GM19452 (cell line): ENCODE measurements around the gene SLC18A2.
"Not testable (repeated sequence)": the region's sequence is repeated elsewhere in the genome, so short reads cannot be mapped to it uniquely, and the experiment has no call there.

ENCODE experiments used
- ATAC-seq: cut with Tn5 transposase; IDR thresholded peaks from one replicate; pipeline ENCODE4 v1.9.1; 2021; ENCODE audit not compliant: unreplicated experiment

Gene SLC18A2

DNA sequence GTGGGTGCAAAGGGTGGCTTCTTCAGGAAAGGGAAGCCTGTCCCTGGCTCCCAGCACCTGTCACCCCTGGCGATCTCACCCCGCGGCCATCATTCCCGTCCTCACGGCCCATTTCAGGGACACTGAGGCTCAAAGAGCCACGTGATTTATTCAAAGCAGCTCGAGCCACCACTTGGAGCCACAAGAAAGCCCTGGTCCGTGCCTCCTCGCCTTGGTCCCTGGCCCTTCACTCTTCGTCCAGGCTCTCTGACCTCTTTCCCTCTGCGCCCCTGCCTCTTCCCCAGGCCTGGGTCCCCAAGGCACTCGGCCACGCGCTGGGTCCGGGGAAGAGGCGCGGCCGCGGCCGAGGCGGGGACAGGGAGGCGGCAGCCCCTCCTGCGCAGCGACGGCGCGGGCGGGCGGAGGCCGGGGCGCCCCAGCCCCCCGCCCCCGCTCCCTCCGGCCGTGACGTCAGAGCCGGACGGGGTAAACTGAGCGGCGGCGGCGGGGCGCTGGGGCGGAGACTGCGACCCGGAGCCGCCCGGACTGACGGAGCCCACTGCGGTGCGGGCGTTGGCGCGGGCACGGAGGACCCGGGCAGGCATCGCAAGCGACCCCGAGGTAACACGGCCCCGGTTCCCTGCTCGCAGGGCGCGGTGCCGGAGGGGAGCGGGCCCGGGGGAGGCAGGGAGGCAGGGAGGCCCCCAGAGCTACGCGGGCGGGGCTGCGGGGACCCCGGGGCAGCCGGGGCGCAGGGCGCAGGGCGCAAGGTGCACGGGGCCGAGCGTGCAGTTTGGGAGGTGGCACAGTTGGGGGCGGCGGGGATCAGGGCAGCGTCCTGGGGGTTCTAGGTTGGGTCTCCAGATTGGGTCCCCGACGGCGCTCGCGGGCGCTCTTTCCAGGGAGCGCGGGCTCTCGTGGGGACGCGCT is at the start of gene SLC18A2:
TSS of gene SLC18A2 (plus strand) at position 494 of the 909 bp plus-strand sequence. CDS start 580 bp downstream, outside the sequence.
- ATAC-seq, result no peak

DNA sequence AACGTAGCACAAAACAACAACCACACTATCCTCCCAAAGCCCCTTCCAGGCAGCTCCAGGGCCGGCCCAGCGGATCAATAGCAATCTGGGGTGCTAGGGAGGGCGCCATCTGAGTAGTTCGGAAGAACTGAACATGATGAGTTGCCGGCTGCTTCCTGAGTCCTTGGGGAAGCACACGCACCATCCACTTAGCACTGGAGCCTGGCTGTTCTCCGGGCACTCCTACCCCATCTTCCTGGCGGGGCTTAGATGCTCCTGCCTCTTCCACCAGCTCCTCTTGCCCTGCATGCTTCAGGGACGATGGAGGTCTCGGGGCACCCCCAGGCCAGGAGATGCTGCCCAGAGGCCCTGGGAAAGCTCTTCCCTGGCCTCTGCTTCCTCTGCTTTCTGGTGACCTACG is 43.7 kb upstream of the SLC18A2 start, which contains the start of gene KCNK18:
TSS of gene KCNK18 (plus strand) at position 301 of the 400 bp plus-strand sequence. CDS start at position 301, 0 bp downstream.
- ATAC-seq, result no peak

DNA sequence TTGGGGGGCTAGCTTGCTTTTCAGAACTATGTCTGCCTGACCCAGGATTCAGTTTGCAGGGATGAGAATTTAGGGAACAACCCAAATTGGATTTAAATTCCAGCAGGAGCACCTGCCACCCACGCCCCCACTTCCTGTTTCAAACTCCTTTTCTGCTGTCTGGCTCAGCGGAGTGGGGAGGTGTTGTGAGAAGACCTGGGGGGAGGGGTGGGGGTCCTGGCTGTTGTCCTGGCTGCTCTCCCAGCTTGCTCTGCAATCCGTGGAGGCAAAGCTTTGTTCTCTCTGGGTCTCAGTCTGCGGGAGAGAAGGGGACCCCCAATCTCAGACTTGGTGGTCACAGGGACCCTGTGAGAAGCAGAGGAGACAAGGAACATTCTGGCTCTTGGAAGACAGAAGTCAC is 42.8 kb upstream of the SLC18A2 start:
- ATAC-seq, result no peak

DNA sequence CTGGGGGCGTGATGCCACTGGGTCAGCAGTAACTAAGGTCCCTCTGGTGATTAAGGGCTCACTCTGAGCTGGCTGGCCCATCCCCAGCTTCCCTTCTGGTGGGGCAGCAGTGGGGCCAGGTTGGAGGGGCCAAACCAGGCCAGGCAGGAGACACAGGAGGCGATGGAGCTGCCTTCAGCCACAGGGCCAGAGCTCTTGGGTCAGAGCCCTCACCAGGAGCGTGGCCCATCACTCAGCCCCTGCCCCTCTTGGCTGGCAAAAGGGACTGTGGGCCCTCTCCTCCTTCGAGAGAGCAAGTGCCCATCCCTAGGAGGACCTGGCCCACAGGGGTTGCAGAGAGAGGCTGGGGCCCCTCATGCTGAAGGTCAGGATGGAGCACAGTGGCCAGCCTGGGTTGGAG is 39.1 kb upstream of the SLC18A2 start:
- ATAC-seq, result no peak

DNA sequence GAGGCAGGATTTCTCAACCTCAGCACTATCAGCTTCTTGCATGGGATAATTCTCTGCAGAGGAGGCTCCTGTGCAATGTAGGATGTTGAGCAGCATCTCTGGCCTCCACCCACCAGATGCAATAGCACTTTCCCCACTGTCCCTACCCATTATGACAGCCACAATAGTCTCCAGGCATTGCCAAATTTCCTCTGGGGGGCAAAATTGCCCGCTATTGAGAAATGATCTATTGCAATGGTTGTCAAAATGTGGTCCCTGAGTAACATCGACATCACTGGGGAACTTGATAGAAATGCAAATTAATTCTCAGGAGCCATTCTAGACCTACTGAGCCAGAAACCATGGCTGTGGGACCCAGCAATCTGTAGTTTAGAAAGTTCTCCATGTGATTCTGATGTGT is 36.6 kb upstream of the SLC18A2 start:
- no peak for ATAC-seq

DNA sequence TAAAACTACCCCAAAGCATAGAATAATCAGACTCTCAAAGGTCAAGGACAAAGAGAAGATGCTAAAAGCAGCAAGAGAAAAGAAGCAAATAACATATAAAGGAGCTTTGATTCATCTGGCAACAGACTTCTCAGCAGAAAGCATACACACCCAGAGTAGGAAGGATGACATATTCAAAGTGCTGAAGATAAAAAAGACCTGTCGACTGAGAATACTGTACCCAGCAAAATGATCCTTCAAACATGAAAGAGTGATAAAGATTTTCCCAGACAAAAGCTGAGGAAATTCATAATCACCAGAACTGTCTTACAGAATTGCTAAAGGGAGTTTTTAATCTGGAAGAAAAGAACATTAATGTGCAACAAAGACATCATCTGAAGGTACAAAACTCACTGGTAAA is 28.7 kb upstream of the SLC18A2 start:
- ATAC-seq, result no peak

DNA sequence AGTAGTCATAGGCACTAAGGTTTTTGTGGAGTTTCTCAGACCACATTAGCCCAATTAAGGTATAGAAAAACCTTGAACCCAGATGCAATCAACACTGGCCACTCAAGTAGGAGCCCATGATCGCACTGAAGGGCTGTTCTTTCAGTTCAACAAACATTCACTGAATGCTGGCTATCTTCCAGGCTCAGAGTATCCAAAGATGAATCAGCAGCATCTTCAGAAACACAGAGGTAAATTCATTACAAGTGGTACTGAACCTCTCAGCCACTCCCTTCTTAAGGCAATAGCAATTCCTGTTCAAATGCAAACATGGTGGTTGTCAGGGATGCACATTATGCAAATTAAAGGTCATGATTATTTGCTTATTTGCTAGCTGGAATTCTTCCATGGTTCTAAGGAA is 26.5 kb upstream of the SLC18A2 start:
- no peak for ATAC-seq

DNA sequence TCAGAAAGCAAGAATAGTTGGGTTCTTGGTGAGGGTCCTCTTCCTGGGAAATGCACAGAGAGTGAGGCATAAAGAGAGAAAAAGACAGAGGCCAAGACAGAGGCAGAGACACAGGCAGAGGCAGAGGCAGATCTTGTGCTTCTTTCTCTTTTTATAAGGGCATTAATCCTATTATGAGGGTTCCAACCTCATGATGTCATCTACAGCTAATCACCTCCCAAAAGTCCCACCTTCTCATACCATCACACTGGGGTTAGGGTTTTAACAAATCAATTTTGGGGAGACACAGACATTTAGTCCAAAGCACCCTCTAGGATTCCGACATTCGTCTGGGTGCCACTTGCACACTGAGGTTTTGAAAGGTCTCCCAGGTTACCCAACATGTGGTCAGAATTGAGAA is 25.8 kb upstream of the SLC18A2 start:
- ATAC-seq, result no peak

DNA sequence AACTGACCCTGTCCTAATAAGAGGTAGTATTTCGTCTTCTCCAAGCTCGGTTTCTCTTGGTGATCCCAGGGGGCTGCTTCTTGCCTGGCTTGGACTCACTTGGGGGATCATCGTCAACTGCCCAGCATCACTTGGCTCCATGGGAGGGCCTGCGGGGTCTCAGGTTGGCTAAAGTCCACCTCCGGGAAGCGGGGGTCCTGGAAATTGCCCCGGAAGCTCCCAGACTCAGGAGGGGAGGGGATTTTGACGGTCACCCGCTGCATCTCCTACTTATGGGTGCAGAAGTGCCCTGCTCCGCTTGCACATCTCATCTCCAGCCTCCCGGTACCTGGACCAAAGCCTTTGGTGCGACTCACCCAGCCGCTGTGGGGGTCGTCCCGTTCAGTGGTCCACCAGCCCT is 24.9 kb upstream of the SLC18A2 start:
- no peak for ATAC-seq

DNA sequence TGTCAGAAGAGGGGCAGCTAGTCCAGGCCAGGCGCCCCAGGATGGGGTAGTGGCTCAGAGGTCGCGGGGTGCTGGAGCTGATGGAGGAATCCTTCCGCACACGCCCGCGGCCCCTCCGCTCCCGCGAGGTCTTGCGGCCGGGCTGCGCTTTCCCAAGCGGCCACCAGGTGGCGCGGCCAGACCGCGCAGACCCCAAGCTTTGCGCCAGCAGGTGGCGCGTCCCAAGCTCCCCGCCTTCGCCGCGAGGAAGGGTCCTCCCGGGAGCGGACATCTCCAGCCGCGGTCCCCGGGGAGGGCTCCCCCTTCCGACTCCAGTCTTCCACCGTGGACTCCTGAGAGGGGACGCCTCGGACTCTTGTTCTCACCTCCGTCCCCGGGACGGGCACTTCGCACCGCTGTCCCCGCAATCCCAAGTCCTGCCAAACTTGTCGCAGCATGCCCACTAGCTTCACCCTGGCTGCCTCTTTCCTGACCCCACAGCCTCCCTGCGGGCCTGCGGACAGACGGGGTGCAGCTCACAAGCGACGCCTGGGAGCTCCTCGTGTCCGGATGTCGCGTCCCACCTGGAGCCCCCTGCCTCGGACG is 24.2 kb upstream of the SLC18A2 start:
- peak; percentile 85 for ATAC-seq

DNA sequence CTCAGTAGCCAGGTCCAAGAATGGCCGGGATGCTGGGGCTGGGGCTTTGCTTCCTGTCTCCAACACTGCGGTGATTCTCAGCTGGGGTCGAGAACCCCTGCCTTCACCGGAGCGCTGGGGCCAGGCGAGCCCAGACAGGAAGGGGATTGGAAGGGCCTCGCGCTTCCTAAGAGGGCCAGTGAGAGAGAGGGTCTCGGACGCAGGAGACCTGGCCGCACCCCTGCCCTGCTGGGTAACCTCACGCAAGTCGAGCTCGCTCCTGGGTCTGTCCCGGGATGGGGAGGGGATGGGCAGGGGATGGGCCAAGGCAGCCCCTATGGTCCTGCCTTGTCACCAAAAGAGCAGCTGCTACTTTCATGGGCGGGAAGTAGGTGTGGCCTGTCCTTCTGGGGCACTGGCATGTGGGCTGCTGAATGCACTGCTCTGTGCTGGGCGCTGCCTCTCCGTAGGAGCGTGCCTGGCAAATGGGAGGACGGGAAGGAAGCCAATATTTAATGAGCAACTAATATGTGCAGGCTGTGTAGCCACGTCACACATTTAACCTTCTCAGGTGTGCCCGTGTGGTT is 23.6 kb upstream of the SLC18A2 start:
- peak; percentile 36 for ATAC-seq

DNA sequence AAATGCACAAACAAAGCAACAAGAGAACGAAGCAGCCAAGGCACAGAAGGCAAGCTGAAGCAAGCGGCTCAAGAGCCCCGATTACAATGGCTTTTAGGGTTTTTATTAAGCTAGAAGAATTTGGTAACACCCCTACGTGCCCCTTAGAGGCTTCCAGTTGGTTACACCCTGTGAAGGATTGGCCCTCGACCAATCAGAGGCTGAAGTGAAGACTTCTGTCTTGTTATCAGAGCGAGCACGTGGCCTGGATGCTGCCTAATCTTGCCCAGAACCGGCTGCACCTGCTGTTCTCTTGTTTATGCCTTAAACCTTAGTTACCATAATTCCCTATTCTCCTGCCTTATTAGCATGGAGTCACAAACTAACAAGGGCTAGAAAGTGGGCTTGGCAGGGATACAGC is 22.3 kb upstream of the SLC18A2 start:
- ATAC-seq, result no peak

DNA sequence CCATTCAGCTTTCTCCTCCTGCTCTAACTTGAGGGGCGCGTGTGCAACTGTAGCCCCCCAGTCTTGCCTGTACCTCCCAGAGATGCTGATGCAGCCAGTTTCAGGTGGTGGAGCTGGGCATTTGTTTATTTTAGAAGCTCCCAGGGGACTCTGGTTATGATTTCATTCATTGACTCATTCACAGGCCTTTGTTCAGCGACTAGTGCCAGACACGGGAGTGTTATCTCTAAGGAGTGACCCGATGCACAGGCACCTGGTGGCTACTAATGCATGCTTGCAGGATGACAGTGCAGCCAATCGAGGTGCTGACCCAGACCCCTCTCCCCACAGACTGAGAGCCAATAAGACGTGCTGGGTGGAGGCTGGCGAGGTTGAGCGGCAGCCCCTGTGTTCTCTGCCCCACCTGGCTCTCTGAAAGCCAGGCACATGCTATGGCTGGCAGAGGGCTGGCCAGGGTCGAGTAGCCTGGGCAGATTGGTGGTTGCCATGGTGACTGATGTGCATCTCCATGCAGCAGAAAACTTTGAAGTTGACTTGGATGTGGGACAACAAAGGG is 19.7 kb upstream of the SLC18A2 start:
- ATAC-seq, result no peak

DNA sequence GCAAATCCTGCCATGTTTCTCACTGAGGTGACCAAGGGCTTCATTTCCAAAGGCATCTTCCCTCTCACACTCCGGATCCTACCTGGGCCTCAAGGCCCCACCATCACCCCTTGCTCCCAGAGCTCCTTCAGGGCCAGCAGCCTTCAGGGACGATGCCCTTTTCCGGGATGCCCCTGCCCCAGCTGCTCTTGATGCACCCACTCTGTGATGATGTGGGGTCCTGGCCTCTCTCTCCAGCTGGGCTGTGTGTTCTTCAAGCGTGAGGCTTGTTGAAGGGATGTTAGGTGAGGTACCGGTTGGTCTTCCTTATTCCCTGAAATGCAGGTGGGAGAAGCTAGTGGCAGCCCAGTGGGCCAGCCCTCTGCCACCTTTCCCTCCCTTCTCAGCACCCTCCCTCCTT is 18.4 kb upstream of the SLC18A2 start:
- no peak for ATAC-seq

DNA sequence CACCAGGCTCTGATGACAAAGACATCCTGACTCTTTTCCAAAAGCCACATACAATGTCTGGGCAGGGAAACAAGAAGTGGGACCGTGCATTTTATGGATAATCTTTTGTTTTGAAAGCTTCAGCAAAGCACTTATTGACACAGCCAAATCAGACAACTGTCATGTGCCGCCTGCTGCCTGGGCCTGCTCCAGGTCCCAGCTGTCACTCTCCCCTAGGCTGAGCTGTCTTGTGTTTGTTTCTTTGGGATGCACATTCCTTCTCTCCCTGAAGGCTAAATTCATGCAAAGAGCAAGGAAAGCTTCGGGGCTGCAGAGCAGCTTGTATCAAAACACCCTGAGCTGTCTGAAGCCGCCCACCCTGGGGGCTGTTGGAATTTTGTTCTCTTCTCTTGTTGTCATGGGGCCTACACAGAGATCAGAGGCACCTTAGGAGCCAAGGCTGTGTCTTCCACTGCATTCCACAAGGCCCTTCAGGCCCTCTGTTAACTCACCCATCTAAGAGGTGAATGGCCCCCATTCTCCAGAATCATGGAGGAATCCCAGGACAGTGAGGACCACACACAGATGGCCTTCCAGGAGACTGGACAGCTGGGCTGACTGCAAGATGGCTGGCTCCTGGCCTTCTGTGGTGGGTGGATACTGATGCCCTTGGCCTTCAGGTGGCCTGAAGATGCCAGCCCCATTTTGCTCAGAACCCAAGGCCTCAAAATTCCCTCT is 17.8 kb upstream of the SLC18A2 start:
- ATAC-seq, result no peak

DNA sequence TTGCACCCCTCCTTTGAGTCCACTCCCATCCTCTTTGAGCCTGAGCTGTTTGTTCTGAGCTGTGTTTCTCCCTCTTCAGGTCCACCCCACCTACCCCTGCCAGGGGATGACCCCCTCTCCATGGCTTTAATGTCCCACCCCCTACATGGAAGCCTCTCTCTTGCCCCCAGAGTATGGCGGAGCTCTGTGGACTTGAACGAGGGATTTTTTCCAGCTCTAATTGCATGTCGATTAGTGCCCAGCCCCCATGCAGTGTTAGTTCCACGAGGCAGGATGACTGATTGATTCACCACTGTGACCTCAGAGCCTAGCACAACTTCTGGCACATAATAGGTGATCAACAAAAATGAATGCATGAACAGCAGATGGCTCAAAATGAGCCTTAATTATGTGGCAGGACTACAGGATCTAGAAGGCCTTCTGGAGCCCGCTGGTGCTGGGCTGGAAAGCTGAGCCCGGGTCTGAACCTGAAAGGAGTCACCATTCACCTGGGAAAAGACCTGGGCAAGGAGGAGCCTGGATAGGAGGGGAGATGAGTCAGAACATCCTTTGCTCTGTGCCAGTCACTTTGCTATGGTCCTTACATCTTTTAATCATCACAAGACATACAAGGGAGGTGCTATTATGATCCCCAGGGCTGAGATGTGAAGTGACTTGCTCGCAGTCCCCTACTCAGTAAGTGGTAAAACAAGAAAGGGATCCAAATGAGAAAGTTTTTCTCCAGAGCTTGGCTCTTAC is 17.1 kb upstream of the SLC18A2 start:
- no peak for ATAC-seq

DNA sequence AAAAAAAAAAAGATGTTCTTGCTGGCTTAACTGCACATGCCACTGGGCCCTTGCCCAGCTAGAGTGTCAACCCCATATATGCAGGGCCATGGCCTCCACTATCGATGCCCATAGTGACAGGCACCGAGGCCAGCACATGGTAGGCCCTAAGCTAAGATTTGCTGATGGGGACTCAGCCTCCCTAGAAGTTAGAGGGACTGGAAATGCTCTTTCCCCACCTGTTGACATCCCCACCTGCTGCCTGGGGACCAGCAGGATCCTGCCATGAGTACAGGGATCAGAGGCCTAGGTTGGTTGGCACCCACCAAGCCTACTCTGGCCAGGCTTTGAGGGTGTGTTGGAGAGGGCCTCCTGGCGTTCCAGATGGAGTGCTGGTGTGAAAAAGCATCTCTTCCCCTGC is 16.0 kb upstream of the SLC18A2 start:
- ATAC-seq, result no peak

DNA sequence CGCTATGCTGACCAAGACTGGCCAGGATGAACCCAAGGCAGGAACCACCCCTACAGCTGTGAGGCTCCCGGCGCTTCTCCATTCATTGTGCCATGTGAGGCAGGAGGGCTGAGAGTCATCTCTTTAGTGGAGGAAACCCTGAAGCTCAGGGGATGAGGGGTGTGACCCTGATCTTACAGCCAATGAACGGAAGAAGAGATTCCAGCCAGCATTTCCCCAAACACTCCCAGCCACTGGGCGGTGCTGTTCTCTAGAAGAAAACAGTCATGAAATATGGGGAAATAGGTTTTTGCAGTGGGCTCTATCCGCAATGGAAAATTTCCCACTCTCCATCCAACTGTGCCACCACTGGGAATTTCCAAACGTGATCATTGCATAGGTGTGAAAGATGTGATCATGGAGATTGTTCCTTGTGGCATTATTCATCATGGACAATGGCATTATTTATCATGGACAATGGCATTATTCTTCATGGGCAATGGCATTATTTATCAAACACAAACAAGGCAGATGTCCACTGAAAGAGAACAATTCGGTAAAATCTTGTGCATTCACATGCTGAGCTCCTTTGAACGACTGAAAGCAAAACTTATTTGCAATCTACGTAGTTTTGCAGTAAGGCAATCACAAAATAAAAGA is 14.0 kb upstream of the SLC18A2 start:
- no peak for ATAC-seq

DNA sequence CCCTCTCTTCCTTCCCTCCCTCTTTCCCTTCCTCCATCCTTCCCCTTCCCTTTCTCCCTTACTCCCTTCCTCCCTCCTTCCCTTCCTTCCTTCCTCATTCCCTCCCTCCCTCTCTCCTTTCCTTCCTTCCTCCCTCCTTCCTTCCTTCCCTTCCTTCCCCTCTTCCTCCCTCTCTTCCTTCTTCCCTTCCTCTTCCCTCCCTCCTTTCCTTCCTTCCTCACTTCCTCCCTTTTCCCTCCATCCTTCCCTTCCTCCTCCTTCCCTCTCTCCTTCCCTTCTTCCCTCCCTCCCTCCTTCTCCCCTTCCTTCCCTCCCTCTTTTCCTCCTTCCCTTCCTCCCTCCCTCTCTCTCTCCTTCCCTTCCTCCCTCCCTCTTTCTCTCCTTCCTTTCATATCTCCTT is 12.7 kb upstream of the SLC18A2 start:
- ATAC-seq, result no peak

DNA sequence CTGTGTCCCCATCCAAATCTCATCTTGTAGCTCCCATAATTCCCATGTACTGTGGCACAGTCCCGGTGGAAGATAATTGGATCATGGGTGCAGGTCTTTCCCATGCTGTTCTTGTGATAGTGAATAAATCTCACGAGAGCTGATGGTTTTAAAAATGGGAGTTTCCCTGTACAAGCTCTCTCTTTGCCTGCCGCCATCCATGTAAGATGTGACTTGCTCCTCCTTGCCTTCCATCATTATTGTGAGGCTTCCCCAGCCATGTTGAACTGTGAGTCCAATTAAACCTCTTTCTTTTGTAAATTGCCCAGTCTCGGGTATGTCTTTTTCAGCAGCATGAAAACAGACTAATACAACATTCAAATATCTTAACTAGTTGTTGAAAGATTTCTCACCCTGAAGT is 10.8 kb upstream of the SLC18A2 start:
- ATAC-seq, result not testable (repeated sequence)
